NCI-H345 (cell line): ENCODE results near the gene ARPP19.
"Not testable (repeated sequence)": the region's sequence is repeated elsewhere in the genome, so short reads cannot be mapped to it uniquely, and the experiment has no call there.

Experiments used
- DNase-seq: peaks from one replicate; lab custom pipeline; 2025; lab: John Stamatoyannopoulos, UW

ARPP19 gene

GRCh38 chr15:52512869-52513268 lies 56.0 kb downstream of the ARPP19 start:
- not testable (repeated sequence) for DNase-seq

GRCh38 chr15:52511084-52511483 lies 57.7 kb downstream of the ARPP19 start:
- no peak for DNase-seq

DNA sequence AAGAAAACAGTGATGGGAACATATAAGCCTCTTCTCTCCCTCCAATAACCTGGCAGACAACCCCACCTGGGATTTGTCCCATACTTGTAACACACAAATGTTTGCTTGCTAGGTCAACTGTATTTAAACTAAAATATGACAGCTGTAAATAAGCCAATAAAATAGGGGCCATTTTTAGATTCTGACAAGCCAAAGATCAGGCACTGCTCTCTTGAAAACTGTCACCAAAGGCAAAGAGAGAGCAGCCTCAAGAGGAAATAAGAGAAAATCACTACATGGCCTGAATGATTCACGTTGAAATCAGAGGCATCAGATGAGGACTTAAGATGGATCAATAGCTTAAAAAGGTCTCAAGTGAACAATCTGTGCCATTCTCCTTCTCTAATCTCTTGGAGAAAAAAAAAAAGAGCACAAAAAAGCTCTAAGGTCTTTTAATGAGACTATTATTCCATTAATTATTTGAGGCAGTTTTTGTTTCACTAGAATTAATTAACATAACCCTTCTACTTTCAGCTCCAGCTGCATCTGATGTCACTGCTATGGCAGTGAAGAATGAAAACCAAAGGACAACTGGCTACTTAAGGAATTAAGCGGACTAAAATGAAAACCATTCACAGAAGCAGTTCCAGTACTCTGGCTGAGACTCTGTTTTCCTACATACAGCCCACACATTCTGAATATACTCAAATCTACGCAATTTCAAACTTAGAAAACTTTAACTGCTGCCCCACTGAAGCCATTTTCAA lies 59.2 kb downstream of the ARPP19 start:
- DNase-seq, result no peak

DNA sequence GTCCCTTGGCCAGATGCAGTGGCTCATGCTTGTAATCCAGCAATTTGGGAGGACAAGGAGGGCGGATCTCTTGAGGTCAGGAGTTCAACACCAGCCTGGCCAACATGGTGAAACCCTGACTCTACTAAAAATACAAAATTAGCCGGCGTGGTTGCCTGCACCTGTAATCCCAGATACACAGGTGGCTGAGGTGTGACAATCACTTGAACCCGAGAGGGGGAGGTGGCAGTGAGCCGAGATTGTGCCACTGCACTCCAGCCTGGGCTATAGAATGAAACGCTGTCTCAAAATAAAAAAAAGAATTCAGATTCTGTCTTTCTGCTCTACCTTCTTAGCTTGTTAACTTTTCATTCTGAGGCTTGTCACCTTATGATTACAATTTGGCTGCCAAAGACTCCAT lies 62.3 kb downstream of the ARPP19 start:
- no peak for DNase-seq

GRCh38 chr15:52505151-52505550 lies 63.7 kb downstream of the ARPP19 start:
- DNase-seq, result no peak

GRCh38 chr15:52503788-52504496 lies 64.9 kb downstream of the ARPP19 start:
- no peak for DNase-seq

DNA sequence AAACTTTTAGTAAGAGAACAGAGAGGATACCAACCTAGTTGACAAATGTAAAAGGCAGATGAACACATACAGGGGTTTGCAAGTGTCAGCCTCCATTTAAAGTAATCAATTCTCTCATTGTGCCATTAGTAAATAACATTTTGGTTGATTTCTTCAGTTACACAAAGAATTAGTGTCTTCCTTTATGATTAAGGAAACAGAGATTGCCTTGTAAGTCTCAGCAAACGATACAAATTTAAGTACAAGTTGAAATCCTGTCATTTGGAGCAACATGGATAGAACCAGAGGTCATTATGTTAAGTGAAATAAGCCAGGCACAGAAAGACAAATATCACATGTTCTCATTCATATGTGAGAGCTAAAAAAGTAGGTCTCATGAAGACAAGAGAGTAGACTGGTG lies 66.2 kb downstream of the ARPP19 start:
- no peak for DNase-seq

GRCh38 chr15:52499506-52499905 lies 69.3 kb downstream of the ARPP19 start:
- DNase-seq, result no peak

GRCh38 chr15:52498706-52499105 lies 70.1 kb downstream of the ARPP19 start:
- DNase-seq, result no peak
